Kidney epithelial cell (primary cell): ENCODE measurements around the gene MPL. TPM values are rescaled to one million over a fixed set of nuclear protein-coding genes. Genes with fewer than 3 reads are reported as not detected.
A peak's percentile ranks its signal among the peaks of the same experiment; 100 is the strongest.

Experiments used
- DNase-seq: peaks from one replicate; pipeline ENCODE4 v3.0.0-alpha.2; 2010; ENCODE audit warnings: low read depth
- H3K27me3 ChIP-seq: 2 replicates; pipeline ENCODE4 v1.6.0; 2011; ENCODE audit warnings: low read length; ENCODE audit not compliant: control insufficient read depth, insufficient read depth
- H3K36me3 ChIP-seq: 2 replicates; pipeline ENCODE4 v1.5.1; 2011; ENCODE audit warnings: low read length; ENCODE audit not compliant: control insufficient read depth, insufficient read depth
- H3K4me3 ChIP-seq: 2 replicates; pipeline ENCODE4 v1.5.1; 2011; ENCODE audit warnings: low read depth, mild to moderate bottlenecking, control low read depth, low read length
- CTCF ChIP-seq: IDR thresholded peaks from 2 replicates; pipeline ENCODE4 v1.5.1; 2011; ENCODE audit warnings: mild to moderate bottlenecking, moderate library complexity, low read length, control low read depth, inconsistent platforms; ENCODE audit not compliant: insufficient read depth, poor library complexity, severe bottlenecking
- total RNA-seq: library from RNA; depleted of rRNA; stranded (reverse); fragments of >200 nt; gene quantifications from 2 replicates; pipeline ENCODE4 v1.2.3, GENCODE V29; 2015

Gene MPL
- total RNA-seq, 1 donor from 2014 or later: not detected

GRCh38 chr1:43293176-43293575 lies 44.4 kb upstream of the MPL start:
- no peak overlapping the region for H3K4me3 ChIP-seq
- H3K27me3 ChIP-seq: peaks cover 2% of the 10 kb centered on the region
- TF ChIP-seq CTCF: no peak
- H3K36me3 ChIP-seq: no peaks in the 10 kb centered on the region
- DNase-seq: no peak

- Histone ChIP-seq H3K36me3 (no peaks in the 10 kb centered on the region), H3K27me3 (peaks cover 2% of the 10 kb centered on the region), H3K4me3 (no peak overlapping the region)
- DNase-seq: peak; percentile 76
- TF ChIP-seq CTCF: no peak
These were observed 43.5 kb upstream of the MPL start for GRCh38 chr1:43293896-43294760.

GRCh38 chr1:43294761-43295160 lies 42.9 kb upstream of the MPL start:
- TF ChIP-seq CTCF: no peak
- no peak for DNase-seq

GRCh38 chr1:43296207-43296606 lies 41.4 kb upstream of the MPL start:
- no peak for DNase-seq
- Histone ChIP-seq H3K36me3 (no peaks in the 10 kb centered on the region), H3K27me3 (no peaks in the 10 kb centered on the region), H3K4me3 (no peak overlapping the region)
- no peak for TF ChIP-seq CTCF

More at GRCh38 chr1:43294761-43295160, 42.9 kb upstream of the MPL start:
- H3K36me3 ChIP-seq: no peaks in the 10 kb centered on the region
- no peaks in the 10 kb centered on the region for H3K27me3 ChIP-seq
- no peak overlapping the region for H3K4me3 ChIP-seq

- DNase-seq: no peak
- no peak overlapping the region for H3K4me3 ChIP-seq
- no peaks in the 10 kb centered on the region for H3K27me3 ChIP-seq
- no peak for TF ChIP-seq CTCF
- H3K36me3 ChIP-seq: no peaks in the 10 kb centered on the region
These were observed 39.6 kb upstream of the MPL start for GRCh38 chr1:43298055-43298454.

- Histone ChIP-seq H3K36me3 (no peaks in the 10 kb centered on the region), H3K4me3 (no peak overlapping the region), H3K27me3 (no peaks in the 10 kb centered on the region)
- no peak for DNase-seq
- TF ChIP-seq CTCF: no peak
These were observed 38.5 kb upstream of the MPL start for GRCh38 chr1:43299101-43299500.
